GM13977 (cell line): ENCODE data around the gene MARCKSL1.

ENCODE experiments used
- DNase-seq: peaks from one replicate; pipeline ENCODE4 v3.0.0; 2012; ENCODE audit warnings: low spot score
- in situ Hi-C: fragments of 300-500 bp; cut with MboI; formaldehyde crosslinking; loops from one replicate; pipeline ENCODE4 v1.12.0; 2022; ENCODE audit warnings: low sequenced_read_pairs, low pct_unique_long_range_greater_than_20kb, mixed read lengths, inconsistent platforms; ENCODE audit not compliant: unreplicated experiment
- TF ChIP-seq, protein P1 (sequence below): IDR thresholded peaks from 2 replicates; pipeline ENCODE4 v1.5.1; 2012; ENCODE audit warnings: mild to moderate bottlenecking, control low read depth; ENCODE audit not compliant: insufficient read depth; ENCODE audit errors: extremely low read depth, missing control alignments

The MARCKSL1 gene

DNA sequence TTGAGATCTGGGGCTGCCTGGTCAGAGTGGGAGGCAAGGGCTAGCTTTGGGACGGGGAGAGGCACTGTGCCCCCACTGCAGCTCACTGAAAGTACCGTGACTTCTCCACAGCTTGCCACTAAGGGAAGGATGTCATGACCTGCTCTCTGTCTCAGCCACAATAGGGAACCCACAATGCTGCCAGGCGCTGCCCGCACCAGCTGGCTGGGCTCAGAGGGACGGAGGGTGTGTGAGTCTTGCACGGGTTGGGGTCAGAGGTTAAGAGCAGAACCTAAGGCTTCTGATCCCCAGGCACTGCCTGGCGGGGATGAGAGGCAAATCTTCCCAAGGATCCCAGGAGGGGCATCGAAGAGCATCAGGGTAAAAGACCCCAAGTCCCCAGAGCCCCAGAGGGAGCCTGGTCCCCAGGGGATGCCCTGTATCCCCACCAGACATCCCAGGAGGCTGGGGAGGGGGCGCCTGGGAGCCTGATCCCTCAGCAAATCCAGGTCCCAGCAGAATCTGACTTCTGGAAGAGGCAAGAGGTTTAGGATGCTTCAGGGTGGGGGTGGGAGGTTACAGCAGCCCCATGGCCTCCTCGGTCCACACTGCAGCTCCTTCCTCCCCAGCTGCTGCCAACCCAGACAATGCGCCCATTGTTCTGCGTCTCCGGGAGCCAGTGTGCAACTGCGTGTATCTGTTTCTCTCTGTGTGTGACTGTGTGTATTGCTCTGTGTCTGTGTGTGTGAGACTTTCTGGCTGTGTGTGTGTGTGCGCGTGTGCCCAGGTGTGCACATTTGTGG, 2.0 kb upstream of the MARCKSL1 start:
- TF ChIP-seq, protein P1, sequence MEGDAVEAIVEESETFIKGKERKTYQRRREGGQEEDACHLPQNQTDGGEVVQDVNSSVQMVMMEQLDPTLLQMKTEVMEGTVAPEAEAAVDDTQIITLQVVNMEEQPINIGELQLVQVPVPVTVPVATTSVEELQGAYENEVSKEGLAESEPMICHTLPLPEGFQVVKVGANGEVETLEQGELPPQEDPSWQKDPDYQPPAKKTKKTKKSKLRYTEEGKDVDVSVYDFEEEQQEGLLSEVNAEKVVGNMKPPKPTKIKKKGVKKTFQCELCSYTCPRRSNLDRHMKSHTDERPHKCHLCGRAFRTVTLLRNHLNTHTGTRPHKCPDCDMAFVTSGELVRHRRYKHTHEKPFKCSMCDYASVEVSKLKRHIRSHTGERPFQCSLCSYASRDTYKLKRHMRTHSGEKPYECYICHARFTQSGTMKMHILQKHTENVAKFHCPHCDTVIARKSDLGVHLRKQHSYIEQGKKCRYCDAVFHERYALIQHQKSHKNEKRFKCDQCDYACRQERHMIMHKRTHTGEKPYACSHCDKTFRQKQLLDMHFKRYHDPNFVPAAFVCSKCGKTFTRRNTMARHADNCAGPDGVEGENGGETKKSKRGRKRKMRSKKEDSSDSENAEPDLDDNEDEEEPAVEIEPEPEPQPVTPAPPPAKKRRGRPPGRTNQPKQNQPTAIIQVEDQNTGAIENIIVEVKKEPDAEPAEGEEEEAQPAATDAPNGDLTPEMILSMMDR: no peak
- no peak for DNase-seq
- in situ Hi-C loops: no loop called here

DNA sequence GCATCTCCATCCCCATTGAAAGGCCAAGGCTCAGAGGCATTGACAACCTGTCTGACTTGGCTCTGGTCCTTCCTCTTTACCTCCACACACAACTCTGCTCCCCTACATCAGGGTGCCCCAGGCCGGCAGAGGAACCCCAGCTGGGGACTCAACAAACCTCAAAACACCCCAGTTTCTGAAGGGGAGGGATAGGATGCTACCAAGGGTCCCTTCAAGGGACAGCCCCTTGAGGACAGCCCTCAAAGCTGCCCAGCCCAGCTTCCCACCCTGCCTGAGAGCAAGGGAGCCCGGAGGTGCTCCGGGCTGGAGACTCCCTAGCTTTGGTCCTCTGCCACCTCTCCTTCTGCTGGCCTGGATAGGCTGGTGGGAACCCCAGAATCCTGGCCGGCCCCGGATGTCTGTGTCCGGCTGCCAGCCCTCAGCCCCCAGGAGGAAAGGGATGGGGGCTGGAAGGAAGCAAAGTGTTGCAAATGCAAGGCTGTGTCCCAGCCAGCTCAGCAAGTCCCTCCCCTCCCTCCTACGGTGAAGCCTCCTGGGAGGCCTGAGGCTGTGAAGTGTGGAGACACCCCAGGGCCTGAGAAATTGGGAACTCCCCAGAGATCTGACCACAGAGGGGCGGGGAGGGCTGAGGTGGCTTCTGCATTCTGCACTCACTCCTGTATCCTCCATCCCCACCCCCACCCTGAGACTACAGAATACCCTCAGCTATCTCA, 1.1 kb upstream of the MARCKSL1 start:
- TF ChIP-seq, protein P1: no peak
- DNase-seq: peak; percentile 78
- in situ Hi-C loops: no loop called here

GRCh38 chr1:32336591-32336932, 529 bp upstream of the MARCKSL1 start:
- DNase-seq: no peak
- TF ChIP-seq, protein P1: no peak
- in situ Hi-C loops: no loop called here

- TF ChIP-seq, protein P1: no peak
- DNase-seq: peak; percentile 45
- in situ Hi-C loops: no loop called here
These were observed 571 bp downstream of the MARCKSL1 start for GRCh38 chr1:32335535-32335789.

- DNase-seq: peak; percentile 70
- TF ChIP-seq, protein P1: peak; percentile 91
- in situ Hi-C loops: no loop called here
These were observed 1.0 kb downstream of the MARCKSL1 start for GRCh38 chr1:32334864-32335534.

DNA sequence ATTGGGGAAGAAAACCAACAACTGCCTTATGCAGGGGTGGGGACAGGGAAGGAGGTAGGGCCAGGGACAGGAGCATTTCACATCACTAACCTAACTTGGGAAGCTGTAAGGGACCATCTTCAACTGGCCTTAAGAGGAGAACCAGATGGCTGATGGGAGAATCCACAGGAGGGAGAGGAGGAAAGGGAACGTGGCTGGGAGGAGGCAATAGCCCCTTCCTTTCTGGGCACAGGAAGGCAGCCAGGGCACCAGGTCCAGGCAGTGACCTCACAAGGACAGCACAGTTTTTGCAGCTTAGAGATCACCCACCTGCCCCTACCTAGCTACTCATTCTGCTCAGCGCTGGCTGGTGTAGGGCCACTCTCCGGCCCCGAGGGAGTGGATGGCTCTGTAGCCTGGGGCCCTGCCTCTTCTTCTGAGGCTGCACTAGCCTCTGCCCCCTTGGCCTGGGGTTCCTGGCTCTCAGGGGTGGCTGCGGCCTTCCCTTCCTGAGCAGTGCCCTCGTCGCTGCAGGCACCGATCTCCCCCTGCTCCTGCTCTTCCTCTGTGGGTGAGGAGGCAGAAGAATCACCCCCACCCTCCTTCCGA, 1.7 kb downstream of the MARCKSL1 start:
- in situ Hi-C loops: no loop called here
- TF ChIP-seq, protein P1: no peak
- no peak for DNase-seq
